AG09319 (cell line): ENCODE data around the gene TFAP2C.
A peak's percentile ranks its signal among the peaks of the same experiment; 100 is the strongest.

ENCODE experiments used
- DNase-seq: peaks from one replicate; pipeline ENCODE4 v3.0.0-alpha.2; 2010; ENCODE audit warnings: low read depth; ENCODE audit errors: extremely low read depth
- TF ChIP-seq, protein P1 (sequence below): IDR thresholded peaks from 2 replicates; pipeline ENCODE4 v1.5.1; 2011; ENCODE audit warnings: low read depth, mild to moderate bottlenecking, inconsistent platforms, low read length, moderate library complexity

The TFAP2C gene

DNA sequence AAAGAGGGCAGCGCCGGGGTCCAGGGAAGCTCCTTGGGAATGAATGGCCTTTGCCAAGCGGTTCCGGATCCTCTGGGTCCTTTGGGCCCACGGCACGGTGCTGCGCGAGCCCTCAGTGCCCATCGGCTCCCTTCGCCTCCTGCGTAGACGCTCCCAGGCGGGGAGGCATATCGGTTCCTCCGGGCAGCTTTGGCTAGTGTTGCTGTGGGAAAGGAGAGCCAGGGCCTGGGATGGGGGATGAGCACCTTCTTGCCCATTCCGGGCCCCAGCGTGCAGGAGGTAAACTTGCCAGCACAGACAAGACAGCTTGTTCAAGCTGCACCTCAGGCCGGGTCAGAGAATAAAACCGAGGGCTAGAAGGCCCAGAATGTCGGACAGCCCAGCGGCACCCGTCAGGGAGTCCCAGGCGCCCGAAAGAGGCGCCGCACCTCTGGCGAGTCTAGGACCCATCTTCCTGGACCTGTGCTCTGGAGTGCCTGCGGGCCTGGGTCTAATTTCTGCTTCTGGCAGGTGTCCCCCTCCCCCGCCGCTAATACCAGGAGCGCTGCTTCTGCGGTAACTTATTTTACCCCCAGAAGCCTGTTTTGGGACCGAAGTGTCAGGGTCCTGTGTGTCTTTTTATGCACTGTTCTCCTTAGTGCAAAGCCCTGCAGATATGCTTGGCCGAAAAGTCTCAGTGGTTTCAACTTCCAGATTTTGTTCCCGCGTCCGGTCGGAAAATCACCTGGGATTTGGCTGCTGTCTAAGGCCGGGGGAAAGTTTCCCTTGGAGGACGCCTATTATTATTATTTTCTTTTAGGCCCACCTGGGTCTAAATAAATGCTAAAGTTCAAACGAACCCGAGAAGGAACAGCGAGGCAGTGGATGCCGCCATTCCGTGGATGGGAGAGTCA is 1.7 kb upstream of the TFAP2C start:
- TF ChIP-seq, protein P1, sequence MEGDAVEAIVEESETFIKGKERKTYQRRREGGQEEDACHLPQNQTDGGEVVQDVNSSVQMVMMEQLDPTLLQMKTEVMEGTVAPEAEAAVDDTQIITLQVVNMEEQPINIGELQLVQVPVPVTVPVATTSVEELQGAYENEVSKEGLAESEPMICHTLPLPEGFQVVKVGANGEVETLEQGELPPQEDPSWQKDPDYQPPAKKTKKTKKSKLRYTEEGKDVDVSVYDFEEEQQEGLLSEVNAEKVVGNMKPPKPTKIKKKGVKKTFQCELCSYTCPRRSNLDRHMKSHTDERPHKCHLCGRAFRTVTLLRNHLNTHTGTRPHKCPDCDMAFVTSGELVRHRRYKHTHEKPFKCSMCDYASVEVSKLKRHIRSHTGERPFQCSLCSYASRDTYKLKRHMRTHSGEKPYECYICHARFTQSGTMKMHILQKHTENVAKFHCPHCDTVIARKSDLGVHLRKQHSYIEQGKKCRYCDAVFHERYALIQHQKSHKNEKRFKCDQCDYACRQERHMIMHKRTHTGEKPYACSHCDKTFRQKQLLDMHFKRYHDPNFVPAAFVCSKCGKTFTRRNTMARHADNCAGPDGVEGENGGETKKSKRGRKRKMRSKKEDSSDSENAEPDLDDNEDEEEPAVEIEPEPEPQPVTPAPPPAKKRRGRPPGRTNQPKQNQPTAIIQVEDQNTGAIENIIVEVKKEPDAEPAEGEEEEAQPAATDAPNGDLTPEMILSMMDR, result no peak
- DNase-seq, result no peak

DNA sequence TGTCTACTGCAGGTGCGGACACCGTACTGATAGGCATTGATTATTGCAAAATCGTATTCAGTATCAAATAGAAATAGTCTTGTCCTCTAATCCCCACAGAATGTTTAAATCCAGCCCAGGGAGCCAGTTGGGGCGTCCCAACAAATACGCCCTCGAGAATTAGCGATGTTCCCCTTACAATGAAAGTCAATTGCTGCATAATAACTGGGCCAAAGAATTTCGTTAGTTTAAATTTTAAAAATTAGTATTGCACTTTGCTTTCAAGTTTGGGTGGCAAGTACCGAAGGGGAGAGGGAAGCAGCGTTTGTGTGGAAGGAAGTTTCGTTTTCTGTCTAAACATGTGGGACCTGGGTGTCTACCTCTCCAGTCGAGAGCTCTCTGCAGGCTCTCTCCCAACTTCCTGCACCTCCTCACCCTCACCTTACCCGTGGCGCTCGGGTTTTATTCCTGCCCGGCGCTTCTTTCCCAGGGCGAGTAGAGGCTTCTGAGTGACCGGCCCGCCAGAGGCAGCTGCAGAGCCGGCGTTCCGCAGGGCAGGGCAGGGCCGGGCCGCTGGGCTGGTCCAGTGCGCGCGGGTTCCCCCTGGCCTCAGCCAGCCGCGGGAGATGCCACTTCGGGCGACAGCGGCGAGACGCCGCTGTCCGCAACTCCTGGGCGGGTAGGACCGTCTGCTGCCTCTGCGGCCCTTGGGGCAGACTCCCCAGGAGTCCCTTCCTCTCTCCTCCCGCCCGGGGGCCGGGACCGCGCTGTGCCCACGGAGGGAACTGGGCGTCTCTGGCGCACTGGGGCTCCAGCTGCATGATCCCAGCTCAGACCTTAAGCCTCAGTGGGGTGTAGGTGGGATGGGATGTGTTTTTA is 862 bp upstream of the TFAP2C start:
- TF ChIP-seq, protein P1, result no peak
- no peak for DNase-seq

DNA sequence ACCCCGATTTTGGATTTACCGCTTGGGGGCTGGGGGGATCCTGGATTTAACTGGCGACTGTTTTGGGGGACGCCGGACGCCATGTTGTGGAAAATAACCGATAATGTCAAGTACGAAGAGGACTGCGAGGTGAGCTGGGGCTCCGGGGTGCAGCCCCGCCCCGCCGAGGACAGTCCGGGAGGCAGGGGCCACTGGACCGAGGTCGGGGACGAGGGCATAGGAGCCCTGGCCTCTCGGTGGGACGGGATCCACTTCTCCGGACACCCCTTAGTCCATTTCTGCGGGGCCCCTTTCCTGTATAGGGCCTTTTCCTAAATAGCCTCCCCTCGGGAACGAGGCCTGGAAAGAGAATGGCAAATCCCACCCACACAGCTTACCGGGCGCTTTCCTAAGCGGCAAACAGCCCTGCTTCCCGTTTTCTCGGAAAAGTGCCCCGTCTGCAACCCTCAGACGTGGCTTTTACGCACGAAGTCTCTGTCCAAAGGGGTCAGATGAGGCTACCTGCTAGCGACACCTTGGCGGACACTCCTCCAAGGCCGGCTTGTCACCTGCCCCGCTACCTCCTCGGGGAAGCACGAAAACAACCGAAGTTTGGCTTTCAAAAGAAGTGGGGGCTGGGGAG is 469 bp downstream of the TFAP2C start:
- DNase-seq, result no peak
- TF ChIP-seq, protein P1, result no peak

DNA sequence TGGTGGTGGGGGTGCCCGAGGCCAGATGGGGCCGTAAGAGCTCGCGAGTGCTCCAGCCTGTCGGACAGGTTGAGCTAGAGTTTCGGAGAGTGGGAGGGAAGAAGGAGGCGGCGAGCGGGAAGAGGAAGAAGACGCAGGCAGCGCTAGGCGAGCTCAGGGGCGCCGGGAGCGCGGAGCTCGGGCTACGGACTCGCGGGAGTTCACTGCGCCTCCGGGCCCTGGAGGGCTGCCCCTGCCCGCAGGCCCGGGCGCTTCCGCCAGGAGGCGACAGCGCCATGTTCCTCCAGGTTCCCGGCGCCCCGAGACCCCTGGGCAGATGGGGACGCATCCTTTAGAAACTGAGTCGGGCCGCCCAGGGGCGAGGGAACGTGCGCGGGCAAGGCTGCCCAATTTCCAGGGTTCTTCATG is 984 bp downstream of the TFAP2C start:
- TF ChIP-seq, protein P1, result peak; percentile 78
- DNase-seq, result peak; percentile 62

DNA sequence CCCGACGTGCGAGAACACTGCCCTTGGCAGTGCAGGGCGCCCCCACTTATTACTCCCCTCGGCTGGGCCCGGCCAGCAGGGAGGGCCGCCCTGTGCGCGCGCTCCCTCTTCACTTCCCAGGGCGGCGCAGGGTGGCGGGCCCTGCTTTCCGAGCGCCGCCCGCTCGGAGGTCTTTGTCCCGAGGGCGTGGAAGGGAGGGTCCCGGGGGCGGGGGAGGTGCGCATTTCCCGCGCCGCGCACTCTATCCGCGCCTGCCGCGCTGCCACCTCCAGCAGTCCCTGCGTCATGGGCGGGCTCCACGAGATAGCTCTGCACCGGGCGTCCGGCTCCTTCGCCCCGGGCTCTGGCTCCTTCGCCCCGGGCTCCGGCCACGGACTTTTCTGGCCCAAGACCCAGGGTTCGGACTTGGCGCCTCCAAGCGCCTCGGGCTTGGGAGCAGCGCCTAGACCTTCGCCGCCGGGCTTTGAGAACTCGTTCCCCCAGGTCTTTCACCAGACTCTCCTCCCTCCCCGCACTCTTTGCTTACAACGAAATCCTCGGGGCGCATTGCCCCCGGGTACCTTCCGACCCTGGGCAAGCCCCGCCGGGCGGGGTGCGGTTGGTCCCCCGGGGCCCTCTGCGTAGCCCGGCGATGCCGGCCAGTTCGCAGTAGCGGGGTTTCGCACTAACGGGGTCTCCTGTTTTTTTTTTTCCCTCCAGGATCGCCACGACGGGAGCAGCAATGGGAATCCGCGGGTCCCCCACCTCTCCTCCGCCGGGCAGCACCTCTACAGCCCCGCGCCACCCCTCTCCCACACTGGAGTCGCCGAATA is 1.6 kb downstream of the TFAP2C start:
- TF ChIP-seq, protein P1, result no peak
- peak; percentile 10 for DNase-seq

DNA sequence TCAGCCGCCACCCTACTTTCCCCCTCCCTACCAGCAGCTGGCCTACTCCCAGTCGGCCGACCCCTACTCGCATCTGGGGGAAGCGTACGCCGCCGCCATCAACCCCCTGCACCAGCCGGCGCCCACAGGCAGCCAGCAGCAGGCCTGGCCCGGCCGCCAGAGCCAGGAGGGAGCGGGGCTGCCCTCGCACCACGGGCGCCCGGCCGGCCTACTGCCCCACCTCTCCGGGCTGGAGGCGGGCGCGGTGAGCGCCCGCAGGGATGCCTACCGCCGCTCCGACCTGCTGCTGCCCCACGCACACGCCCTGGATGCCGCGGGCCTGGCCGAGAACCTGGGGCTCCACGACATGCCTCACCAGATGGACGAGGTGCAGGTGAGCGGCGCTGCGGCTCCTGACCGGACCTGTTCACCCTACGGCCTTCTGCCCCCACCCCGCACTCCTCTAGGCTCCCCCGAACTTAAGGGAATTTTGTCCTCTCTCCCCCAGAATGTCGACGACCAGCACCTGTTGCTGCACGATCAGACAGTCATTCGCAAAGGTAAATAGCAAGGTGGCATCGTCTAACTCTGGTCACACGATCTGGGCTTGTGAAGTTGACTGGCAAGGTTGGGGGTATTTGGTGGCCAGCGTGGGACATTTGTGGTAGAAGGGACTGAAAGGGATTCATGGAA is 2.3 kb downstream of the TFAP2C start:
- TF ChIP-seq, protein P1, result no peak
- no peak for DNase-seq
